ENCODE measurements around the gene C14orf93. TPM values are rescaled to one million over a fixed set of nuclear protein-coding genes. Genes with fewer than 3 reads are reported as not detected.
"Not testable (repeated sequence)": the region's sequence is repeated elsewhere in the genome, so short reads cannot be mapped to it uniquely, and the experiment has no call there.

Gene C14orf93
- total RNA-seq, 1 donor from 2014 or later, result 2.4 TPM

- DNase-seq (ENCODE audit: low read depth in 2 of 2), result no peak
Measured at GRCh38 chr14:23021434-23021833, 11.5 kb upstream of the C14orf93 start.

- no peak for DNase-seq (ENCODE audit: low read depth in 2 of 2)
Measured at GRCh38 chr14:23020143-23021128, 10.5 kb upstream of the C14orf93 start.

- DNase-seq (ENCODE audit: low read depth in 2 of 2), result no peak
Measured at GRCh38 chr14:23018107-23018506, 8.2 kb upstream of the C14orf93 start.

GRCh38 chr14:23017091-23017490 lies 7.1 kb upstream of the C14orf93 start:
- DNase-seq (ENCODE audit: low read depth in 2 of 2), result no peak

GRCh38 chr14:23015618-23016017 lies 5.7 kb upstream of the C14orf93 start:
- no peak for DNase-seq (ENCODE audit: low read depth in 2 of 2)

- not testable (repeated sequence) for DNase-seq (ENCODE audit: low read depth in 2 of 2)
Measured at GRCh38 chr14:23013749-23014054, 3.8 kb upstream of the C14orf93 start.

- no peak for DNase-seq (ENCODE audit: low read depth in 2 of 2)
Measured at GRCh38 chr14:23013054-23013748, 3.3 kb upstream of the C14orf93 start.

GRCh38 chr14:23009483-23009938 lies 432 bp downstream of the C14orf93 start:
- DNase-seq (ENCODE audit: low read depth in 2 of 2), result no peak

GRCh38 chr14:23008831-23009230 lies 1.1 kb downstream of the C14orf93 start:
- DNase-seq (ENCODE audit: low read depth in 2 of 2), result peak in 1 of 2 donors; percentile 48

- peak; percentile 97 to 98 for DNase-seq (ENCODE audit: low read depth in 2 of 2)
Measured at GRCh38 chr14:23006544-23007419, 3.2 kb downstream of the C14orf93 start.

- no peak for DNase-seq (ENCODE audit: low read depth in 2 of 2)
Measured at GRCh38 chr14:23006188-23006534, 3.8 kb downstream of the C14orf93 start.

- peak in 1 of 2 donors; percentile 7 for DNase-seq (ENCODE audit: low read depth in 2 of 2)
Measured at GRCh38 chr14:23005451-23006187, 4.3 kb downstream of the C14orf93 start.

GRCh38 chr14:23004274-23004673 lies 5.7 kb downstream of the C14orf93 start:
- not testable (repeated sequence) for DNase-seq (ENCODE audit: low read depth in 2 of 2)

- DNase-seq (ENCODE audit: low read depth in 2 of 2), result no peak
Measured at GRCh38 chr14:23002592-23002991, 7.4 kb downstream of the C14orf93 start.

- no peak for DNase-seq (ENCODE audit: low read depth in 2 of 2)
Measured at GRCh38 chr14:23000860-23001259, 9.1 kb downstream of the C14orf93 start.

- no peak for DNase-seq (ENCODE audit: low read depth in 2 of 2)
Measured at GRCh38 chr14:22998329-22999012, 11.5 kb downstream of the C14orf93 start.

- DNase-seq (ENCODE audit: low read depth in 2 of 2), result no peak
Measured at GRCh38 chr14:22997676-22998323, 12.1 kb downstream of the C14orf93 start.

GRCh38 chr14:22996768-22997654 lies 12.9 kb downstream of the C14orf93 start:
- DNase-seq (ENCODE audit: low read depth in 2 of 2), result no peak
